NB4 (cell line): ENCODE measurements around the gene CENATAC.

ENCODE experiments used
- CTCF ChIP-seq: IDR thresholded peaks from one replicate; pipeline ENCODE4 v1.5.1; 2012; ENCODE audit warnings: low read depth, low read length
- MAX ChIP-seq: IDR thresholded peaks from 2 replicates; pipeline ENCODE4 v1.6.1; 2011; ENCODE audit warnings: low read depth, low read length
- MYC ChIP-seq: IDR thresholded peaks from 2 replicates; pipeline ENCODE4 v1.6.1; 2011; ENCODE audit warnings: low read depth, low read length
- POLR2A ChIP-seq: IDR thresholded peaks from 2 replicates; pipeline ENCODE4 v1.6.1; 2011; ENCODE audit warnings: mild to moderate bottlenecking; ENCODE audit not compliant: insufficient read length; ENCODE audit errors: extremely low read depth

GRCh38 chr11:119046489-119046888 lies 48.6 kb downstream of the CENATAC start:
- no peak for TF ChIP-seq CTCF
- TF ChIP-seq POLR2A: no peak
- no peak for TF ChIP-seq MYC
- no peak for TF ChIP-seq MAX
